CD14-positive monocyte (primary cell): Measurements from ENCODE around the gene ABLIM3. TPM values are rescaled to one million over a fixed set of nuclear protein-coding genes. Genes with fewer than 3 reads are reported as not detected.

Experiments
- DNase-seq, 3 donors: peaks; one replicate each; pipeline ENCODE4 v3.0.0-alpha.2; 2011 to 2022
- H2AFZ ChIP-seq: 2 replicates; pipeline ENCODE4 v1.6.0; 2012; ENCODE audit warnings: mild to moderate bottlenecking, low read depth, low read length, inconsistent platforms; ENCODE audit not compliant: insufficient read depth, poor library complexity, severe bottlenecking
- H3K27ac ChIP-seq, 2 donors: 1 replicate in 1 of 2; 2 replicates in 1 of 2; pipeline ENCODE4 v1.5.1; 2012 to 2013; ENCODE audit warnings: low read length in 2 of 2, control low read depth in 1 of 2, inconsistent platforms in 1 of 2, low read depth in 1 of 2, mild to moderate bottlenecking in 1 of 2
- H3K27me3 ChIP-seq, 2 donors: one replicate each; pipeline versions ENCODE4 v1.6.0 to v1.6.1; 2011 to 2013; ENCODE audit warnings: low read length in 2 of 2; ENCODE audit not compliant: control insufficient read depth in 2 of 2, insufficient read depth in 2 of 2
- H3K36me3 ChIP-seq, 2 donors: replicated peaks in 1 of 2; 1 replicate in 1 of 2; 2 replicates in 1 of 2; pipeline versions ENCODE4 v1.5.1 to v1.6.1; 2012 to 2013; ENCODE audit warnings: low read length in 2 of 2, control low read depth in 1 of 2, inconsistent platforms in 1 of 2, mild to moderate bottlenecking in 1 of 2; ENCODE audit not compliant: insufficient read depth in 2 of 2, control insufficient read depth in 1 of 2
- H3K4me1 ChIP-seq, 2 donors: 1 replicate in 1 of 2; 2 replicates in 1 of 2; pipeline versions ENCODE4 v1.5.1 to v1.6.1; 2012 to 2013; ENCODE audit warnings: low read length in 2 of 2, control low read depth in 1 of 2, inconsistent platforms in 1 of 2, mild to moderate bottlenecking in 1 of 2, moderate library complexity in 1 of 2; ENCODE audit not compliant: insufficient read depth in 2 of 2, control insufficient read depth in 1 of 2
- H3K4me2 ChIP-seq: replicated peaks from 2 replicates; pipeline ENCODE3; 2012; ENCODE audit warnings: low read length, moderate library complexity, mild to moderate bottlenecking; ENCODE audit not compliant: poor library complexity, severe bottlenecking; ENCODE audit errors: extremely low read depth
- H3K4me3 ChIP-seq, 3 experiments: fragments of 200-600 bp in 1 of 3; sonication (generic) in 1 of 3; replicated peaks in 1 of 3; 1 replicate in 2 of 3; 2 replicates in 1 of 3; pipeline ENCODE4 v1.5.1; 2011 to 2013; ENCODE audit warnings: low read length in 3 of 3, mild to moderate bottlenecking in 3 of 3, control low read depth in 2 of 3, low read depth in 2 of 3, inconsistent platforms in 1 of 3, moderate library complexity in 1 of 3
- H3K79me2 ChIP-seq: 2 replicates; pipeline ENCODE4 v1.6.0; 2012; ENCODE audit warnings: mild to moderate bottlenecking, control low read depth, inconsistent platforms, low read length, moderate library complexity; ENCODE audit not compliant: insufficient read depth
- H3K9ac ChIP-seq: 2 replicates; pipeline ENCODE4 v1.6.0; 2017; ENCODE audit warnings: low read length, mild to moderate bottlenecking; ENCODE audit not compliant: insufficient read depth, poor library complexity, severe bottlenecking
- H3K9me3 ChIP-seq, 2 donors: replicated peaks in 1 of 2; 1 replicate in 1 of 2; 2 replicates in 1 of 2; pipeline versions ENCODE4 v1.5.1 to v1.6.1; 2012 to 2013; ENCODE audit warnings: low read length in 2 of 2, control low read depth in 1 of 2; ENCODE audit not compliant: control insufficient read depth in 1 of 2, insufficient read depth in 1 of 2
- H4K20me1 ChIP-seq: 2 replicates; pipeline ENCODE4 v1.6.0; 2012; ENCODE audit warnings: mild to moderate bottlenecking, low read length, control low read depth, moderate library complexity; ENCODE audit not compliant: insufficient read depth
- H3K27ac Mint-ChIP-seq, 7 donors: one replicate each; pipeline ENCODE4 v1.8.0; 2020; ENCODE audit warnings: mild to moderate bottlenecking in 7 of 7, mixed read lengths in 7 of 7, moderate library complexity in 6 of 7, inconsistent platforms in 2 of 7
- H3K27me3 Mint-ChIP-seq, 3 donors: one replicate each; pipeline ENCODE4 v1.8.0; 2021 to 2022; ENCODE audit warnings: low read depth in 3 of 3, mild to moderate bottlenecking in 3 of 3, mixed read lengths in 3 of 3, moderate library complexity in 3 of 3, inconsistent platforms in 1 of 3
- H3K36me3 Mint-ChIP-seq, 2 donors: one replicate each; pipeline ENCODE4 v1.8.0; 2020; ENCODE audit warnings: mixed read lengths in 2 of 2, inconsistent platforms in 1 of 2, mild to moderate bottlenecking in 1 of 2
- H3K4me1 Mint-ChIP-seq: one replicate; pipeline ENCODE4 v1.8.0; 2020; ENCODE audit warnings: mild to moderate bottlenecking, mixed read lengths
- H3K4me3 Mint-ChIP-seq, 2 donors: one replicate each; pipeline ENCODE4 v1.8.0; 2020; ENCODE audit warnings: mild to moderate bottlenecking in 2 of 2, mixed read lengths in 2 of 2, moderate library complexity in 1 of 2
- H3K9me3 Mint-ChIP-seq, 7 donors: one replicate each; pipeline ENCODE4 v1.8.0; 2020 to 2022; ENCODE audit warnings: mixed read lengths in 7 of 7, mild to moderate bottlenecking in 6 of 7, moderate library complexity in 6 of 7, inconsistent platforms in 2 of 7
- WGBS: methylation state at CpG from one replicate; pipeline ENCODE4 v1.1.5; 2013; ENCODE audit warnings: missing lambda C conversion rate; ENCODE audit not compliant: insufficient coverage; 5-methylcytosine and 5-hydroxymethylcytosine counted together
- intact Hi-C, 2 donors: fragments of 100-400 bp; cut with micrococcal nuclease; formaldehyde crosslinking; loops; one replicate each; pipeline versions ENCODE4 v1.15.0 to v1.15.1; 2023
- polyA plus RNA-seq, 3 donors: library from polyadenylated mRNA; depleted of rRNA in 1 of 3; unstranded in 2 of 3; stranded (reverse) in 1 of 3; fragments of 300-500 nt in 2 of 3; fragments of >200 nt in 1 of 3; fragmentation: Illumina TruSeq in 2 of 3; gene quantifications; 1 replicate in 2 of 3; 2 replicates in 1 of 3; pipeline ENCODE4 v1.2.3, GENCODE V29; 2012 to 2021
- TF ChIP-seq, protein P1 (sequence below): fragments of 200-600 bp; IDR thresholded peaks from one replicate; pipeline ENCODE4 v1.8.0; 2022; ENCODE audit warnings: antibody characterized with exemption, mild to moderate bottlenecking

The ABLIM3 gene
- polyA plus RNA-seq, 3 donors, result 0.22 to 0.74 TPM; not detected in 1

DNA sequence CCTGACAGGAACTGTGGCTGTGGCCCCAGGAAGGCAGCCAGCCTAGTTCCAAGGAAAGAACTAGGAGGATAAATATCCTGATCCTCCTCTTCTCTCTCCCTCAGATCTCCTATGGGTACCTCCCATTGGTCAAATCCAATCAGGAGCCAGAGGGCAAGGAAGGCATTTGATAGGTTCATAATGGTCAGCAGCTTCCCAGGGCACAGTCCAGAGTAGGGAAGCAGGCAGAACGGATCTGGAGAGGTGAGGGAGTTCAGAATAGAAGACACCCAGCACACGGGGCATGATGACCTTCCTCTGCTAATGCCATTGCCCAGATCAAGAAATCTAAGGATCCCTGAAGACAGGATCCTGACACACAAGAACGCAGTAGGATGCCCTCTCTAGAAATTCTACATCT, 8.6 kb downstream of the ABLIM3 start:
- no CpG with 5 or more reads among the region's 3 CpGs for WGBS
- Histone ChIP-seq H3K79me2 (no peaks in the 10 kb centered on the region), H3K4me2 (no peak overlapping the region), H3K9me3 (no peaks in the 10 kb centered on the region), H4K20me1 (no peaks in the 10 kb centered on the region), H3K4me3 (no peak overlapping the region), H3K9ac (no peak overlapping the region), H3K27me3 (no peaks in the 10 kb centered on the region), H2AFZ (no peak overlapping the region), H3K4me1 (peaks cover 39 to 46% of the 10 kb centered on the region in 2 donors), H3K36me3 (no peaks in the 10 kb centered on the region), H3K27ac (no peak overlapping the region)
- no peak overlapping the region for H3K27ac Mint-ChIP-seq
- H3K36me3 Mint-ChIP-seq, result no peaks in the 10 kb centered on the region
- DNase-seq, result no peak
- H3K9me3 Mint-ChIP-seq, result peaks cover 0 to 3% (median 0%) of the 10 kb centered on the region in 7 donors
- H3K4me3 Mint-ChIP-seq, result no peak overlapping the region
- H3K4me1 Mint-ChIP-seq, result peaks cover 46% of the 10 kb centered on the region
- TF ChIP-seq, protein P1, sequence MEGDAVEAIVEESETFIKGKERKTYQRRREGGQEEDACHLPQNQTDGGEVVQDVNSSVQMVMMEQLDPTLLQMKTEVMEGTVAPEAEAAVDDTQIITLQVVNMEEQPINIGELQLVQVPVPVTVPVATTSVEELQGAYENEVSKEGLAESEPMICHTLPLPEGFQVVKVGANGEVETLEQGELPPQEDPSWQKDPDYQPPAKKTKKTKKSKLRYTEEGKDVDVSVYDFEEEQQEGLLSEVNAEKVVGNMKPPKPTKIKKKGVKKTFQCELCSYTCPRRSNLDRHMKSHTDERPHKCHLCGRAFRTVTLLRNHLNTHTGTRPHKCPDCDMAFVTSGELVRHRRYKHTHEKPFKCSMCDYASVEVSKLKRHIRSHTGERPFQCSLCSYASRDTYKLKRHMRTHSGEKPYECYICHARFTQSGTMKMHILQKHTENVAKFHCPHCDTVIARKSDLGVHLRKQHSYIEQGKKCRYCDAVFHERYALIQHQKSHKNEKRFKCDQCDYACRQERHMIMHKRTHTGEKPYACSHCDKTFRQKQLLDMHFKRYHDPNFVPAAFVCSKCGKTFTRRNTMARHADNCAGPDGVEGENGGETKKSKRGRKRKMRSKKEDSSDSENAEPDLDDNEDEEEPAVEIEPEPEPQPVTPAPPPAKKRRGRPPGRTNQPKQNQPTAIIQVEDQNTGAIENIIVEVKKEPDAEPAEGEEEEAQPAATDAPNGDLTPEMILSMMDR, result no peak
- peaks cover 0 to 3% (median 0%) of the 10 kb centered on the region in 3 donors for H3K27me3 Mint-ChIP-seq
- intact Hi-C loops, result no loop called here

DNA sequence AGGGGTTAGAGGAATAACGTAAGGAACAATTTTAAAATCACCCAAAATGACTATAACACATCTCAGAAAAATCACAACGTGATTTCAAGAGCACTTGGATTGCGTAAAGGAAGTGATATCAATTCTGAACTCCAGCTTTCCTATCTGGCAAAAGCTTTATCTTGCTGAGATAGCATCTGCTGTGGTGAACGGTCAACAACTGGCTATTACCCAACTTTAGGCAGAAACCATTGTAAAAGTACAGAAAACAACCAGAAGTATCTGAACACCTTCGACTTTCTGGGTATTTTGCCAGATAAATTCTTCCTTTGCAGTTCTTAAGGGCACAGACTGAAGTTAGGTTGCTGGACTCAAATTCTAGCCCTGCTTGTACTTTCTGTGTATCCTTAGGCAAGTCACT, 9.2 kb downstream of the ABLIM3 start:
- intact Hi-C loops, result no loop called here
- no peak for DNase-seq
- no peak overlapping the region for H3K9ac ChIP-seq

More for the DNA sequence above, 9.2 kb downstream of the ABLIM3 start:
- Histone ChIP-seq H4K20me1 (no peaks in the 10 kb centered on the region), H3K4me1 (peaks cover 43 to 51% of the 10 kb centered on the region in 2 donors), H3K9me3 (no peaks in the 10 kb centered on the region), H3K4me2 (no peak overlapping the region), H3K4me3 (no peak overlapping the region), H3K27me3 (no peaks in the 10 kb centered on the region), H3K27ac (no peak overlapping the region), H3K79me2 (no peaks in the 10 kb centered on the region), H3K36me3 (no peaks in the 10 kb centered on the region), H2AFZ (no peak overlapping the region)
- Mint-ChIP-seq H3K27me3 (peaks cover 0 to 3% (median 0%) of the 10 kb centered on the region in 3 donors), H3K4me1 (peaks cover 51% of the 10 kb centered on the region), H3K36me3 (no peaks in the 10 kb centered on the region), H3K9me3 (peaks cover 0 to 3% (median 0%) of the 10 kb centered on the region in 7 donors), H3K27ac (no peak overlapping the region), H3K4me3 (no peak overlapping the region)
- 0% methylated on average over 2 of the region's 5 CpGs for WGBS
- TF ChIP-seq, protein P1, result no peak
